A204.1 (cell line): ENCODE measurements around the gene RASIP1.
"Not testable (repeated sequence)": the region's sequence is repeated elsewhere in the genome, so short reads cannot be mapped to it uniquely, and the experiment has no call there.

Source experiments
- FAIRE-seq: peaks from 2 replicates; lab custom pipeline; 2012; peaks lifted over from hg19 to GRCh38; lab: Jason Lieb, UNC

RASIP1 gene

GRCh38 chr19:48740164-48740972 lies at the start of gene RASIP1:
TSS of gene RASIP1 (minus strand) at chr19:48740610. CDS start at chr19:48740282, 328 bp downstream.
- FAIRE-seq, result no peak

- not testable (repeated sequence) for FAIRE-seq
These were observed 46.9 kb upstream of the RASIP1 start for GRCh38 chr19:48787331-48787730.

GRCh38 chr19:48786422-48786821 lies 46.0 kb upstream of the RASIP1 start:
- FAIRE-seq, result not testable (repeated sequence)

- FAIRE-seq, result no peak
These were observed 44.1 kb upstream of the RASIP1 start for GRCh38 chr19:48784527-48784926.

GRCh38 chr19:48780631-48781391 lies 40.4 kb upstream of the RASIP1 start:
- FAIRE-seq, result no peak

- no peak for FAIRE-seq
These were observed 39.2 kb upstream of the RASIP1 start for GRCh38 chr19:48779636-48780035.

GRCh38 chr19:48777720-48778119 lies 37.3 kb upstream of the RASIP1 start:
- no peak for FAIRE-seq

- no peak for FAIRE-seq
These were observed 36.7 kb upstream of the RASIP1 start for GRCh38 chr19:48777139-48777538.

GRCh38 chr19:48772503-48772953 lies 32.1 kb upstream of the RASIP1 start:
- no peak for FAIRE-seq

- no peak for FAIRE-seq
These were observed 30.5 kb upstream of the RASIP1 start for GRCh38 chr19:48770734-48771472.

GRCh38 chr19:48770266-48770665 lies 29.9 kb upstream of the RASIP1 start:
- no peak for FAIRE-seq

GRCh38 chr19:48768994-48769713 lies 28.7 kb upstream of the RASIP1 start:
- no peak for FAIRE-seq

GRCh38 chr19:48768171-48768753 lies 27.9 kb upstream of the RASIP1 start:
- FAIRE-seq, result not testable (repeated sequence)

GRCh38 chr19:48765816-48766215 lies 25.4 kb upstream of the RASIP1 start:
- FAIRE-seq, result not testable (repeated sequence)

GRCh38 chr19:48760504-48761205 lies 20.2 kb upstream of the RASIP1 start:
- no peak for FAIRE-seq

- no peak for FAIRE-seq
These were observed 17.3 kb upstream of the RASIP1 start for GRCh38 chr19:48757741-48758144.

GRCh38 chr19:48757089-48757675 lies 16.8 kb upstream of the RASIP1 start:
- no peak for FAIRE-seq

GRCh38 chr19:48756686-48757085 lies 16.3 kb upstream of the RASIP1 start:
- no peak for FAIRE-seq

- FAIRE-seq, result no peak
These were observed 15.8 kb upstream of the RASIP1 start for GRCh38 chr19:48756212-48756611.

- FAIRE-seq, result no peak
These were observed 15.4 kb upstream of the RASIP1 start for GRCh38 chr19:48755787-48756186.
